Glutamatergic neuron (in vitro differentiated cells): ENCODE results near the gene PTPRM. TPM values are rescaled to one million over a fixed set of nuclear protein-coding genes. Genes with fewer than 3 reads are reported as not detected.

Experiments
- DNase-seq: peaks from one replicate; pipeline ENCODE4 v3.0.0; 2022
- H3K27ac Mint-ChIP-seq: one replicate; pipeline ENCODE4 v1.8.0; 2020; ENCODE audit warnings: mild to moderate bottlenecking, mixed read lengths, inconsistent platforms; ENCODE audit not compliant: unreplicated experiment
- H3K27me3 Mint-ChIP-seq: one replicate; pipeline ENCODE4 v1.8.0; 2020; ENCODE audit warnings: mild to moderate bottlenecking, moderate library complexity, mixed read lengths, inconsistent platforms; ENCODE audit not compliant: unreplicated experiment
- H3K36me3 Mint-ChIP-seq: one replicate; pipeline ENCODE4 v1.8.0; 2020; ENCODE audit warnings: mild to moderate bottlenecking, mixed read lengths, inconsistent platforms; ENCODE audit not compliant: unreplicated experiment
- H3K4me1 Mint-ChIP-seq: one replicate; pipeline ENCODE4 v1.8.0; 2020; ENCODE audit warnings: mild to moderate bottlenecking, low read depth, mixed read lengths, inconsistent platforms; ENCODE audit not compliant: unreplicated experiment
- H3K4me3 Mint-ChIP-seq: one replicate; pipeline ENCODE4 v1.8.0; 2020; ENCODE audit warnings: mild to moderate bottlenecking, mixed read lengths, inconsistent platforms; ENCODE audit not compliant: unreplicated experiment
- H3K9me3 Mint-ChIP-seq: one replicate; pipeline ENCODE4 v1.8.0; 2020; ENCODE audit warnings: mild to moderate bottlenecking, moderate library complexity, mixed read lengths, inconsistent platforms; ENCODE audit not compliant: unreplicated experiment
- total RNA-seq: library from RNA; stranded (reverse); fragmentation: NEBNext Ultra II Directional; extraction: Animal tissue kit (Norgen Biotek cat#: 25700); gene quantifications from one replicate; pipeline ENCODE4 v1.2.1, GENCODE V29; 2021; ENCODE audit not compliant: unreplicated experiment
- TF ChIP-seq, protein P1 (sequence below): fragments of 200-600 bp; sonication (generic); IDR thresholded peaks from one replicate; pipeline ENCODE4 v1.5.0; 2021; ENCODE audit not compliant: partially characterized antibody, unreplicated experiment

PTPRM gene
- total RNA-seq, 1 donor from 2014 or later: 23.9 TPM

DNA sequence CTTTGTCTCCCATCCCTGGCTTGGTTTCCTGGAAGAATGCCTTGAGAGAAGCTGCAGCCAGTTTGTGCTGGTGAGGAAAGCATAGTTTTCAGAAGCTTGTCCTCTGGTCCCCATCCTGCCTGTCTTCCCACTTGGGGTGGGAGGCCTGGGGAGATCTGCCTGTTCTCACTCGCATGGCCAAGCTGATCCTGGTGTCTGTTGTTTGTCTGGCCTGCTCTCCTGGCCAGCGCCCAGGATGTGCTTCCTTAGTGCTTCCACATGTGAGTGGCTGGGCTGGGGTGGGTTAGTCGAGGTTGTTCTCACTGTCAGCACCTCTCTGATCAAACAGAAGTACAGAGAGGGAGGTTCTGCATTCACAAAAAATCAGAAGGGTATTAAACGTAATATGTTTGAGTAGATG, 49.5 kb downstream of the PTPRM start:
- DNase-seq: no peak
- Mint-ChIP-seq H3K4me3 (no peak overlapping the region), H3K36me3 (no peaks in the 10 kb centered on the region), H3K27me3 (peaks cover 2% of the 10 kb centered on the region), H3K4me1 (peaks cover 17% of the 10 kb centered on the region), H3K27ac (no peak overlapping the region), H3K9me3 (no peaks in the 10 kb centered on the region)
- TF ChIP-seq, protein P1, sequence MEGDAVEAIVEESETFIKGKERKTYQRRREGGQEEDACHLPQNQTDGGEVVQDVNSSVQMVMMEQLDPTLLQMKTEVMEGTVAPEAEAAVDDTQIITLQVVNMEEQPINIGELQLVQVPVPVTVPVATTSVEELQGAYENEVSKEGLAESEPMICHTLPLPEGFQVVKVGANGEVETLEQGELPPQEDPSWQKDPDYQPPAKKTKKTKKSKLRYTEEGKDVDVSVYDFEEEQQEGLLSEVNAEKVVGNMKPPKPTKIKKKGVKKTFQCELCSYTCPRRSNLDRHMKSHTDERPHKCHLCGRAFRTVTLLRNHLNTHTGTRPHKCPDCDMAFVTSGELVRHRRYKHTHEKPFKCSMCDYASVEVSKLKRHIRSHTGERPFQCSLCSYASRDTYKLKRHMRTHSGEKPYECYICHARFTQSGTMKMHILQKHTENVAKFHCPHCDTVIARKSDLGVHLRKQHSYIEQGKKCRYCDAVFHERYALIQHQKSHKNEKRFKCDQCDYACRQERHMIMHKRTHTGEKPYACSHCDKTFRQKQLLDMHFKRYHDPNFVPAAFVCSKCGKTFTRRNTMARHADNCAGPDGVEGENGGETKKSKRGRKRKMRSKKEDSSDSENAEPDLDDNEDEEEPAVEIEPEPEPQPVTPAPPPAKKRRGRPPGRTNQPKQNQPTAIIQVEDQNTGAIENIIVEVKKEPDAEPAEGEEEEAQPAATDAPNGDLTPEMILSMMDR: no peak

DNA sequence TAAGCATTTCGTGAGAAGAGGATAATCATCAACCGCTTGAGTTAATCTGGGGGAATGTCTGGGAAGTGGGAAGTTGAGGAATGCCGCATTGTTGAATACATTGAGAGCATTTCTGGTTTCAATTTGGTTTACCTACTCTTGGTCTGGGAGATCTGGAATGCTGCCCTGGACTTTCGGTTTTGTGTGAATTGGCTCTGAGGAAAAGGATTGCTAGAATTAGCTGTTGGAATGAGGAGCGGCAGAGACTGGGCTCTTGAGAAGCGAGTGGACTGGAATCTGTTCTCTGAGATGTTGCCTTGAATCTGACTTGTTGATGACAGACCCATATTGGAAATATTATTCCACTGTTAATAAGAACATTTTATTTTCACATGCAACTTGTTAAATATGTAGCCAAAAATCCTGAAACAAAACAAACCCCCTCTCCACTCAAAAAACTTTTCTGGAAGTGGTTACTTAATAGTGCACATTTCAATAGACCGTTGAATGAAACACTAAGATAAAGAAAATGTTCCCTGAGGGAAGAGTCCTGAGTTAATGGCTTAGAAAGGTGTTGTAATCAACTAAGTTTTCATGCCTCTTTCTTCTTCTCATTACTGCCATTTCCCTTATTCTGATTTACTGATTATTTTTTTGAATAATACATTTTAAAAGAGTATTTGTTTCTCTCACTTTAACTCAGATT, 50.8 kb downstream of the PTPRM start:
- Mint-ChIP-seq H3K27ac (no peak overlapping the region), H3K27me3 (peaks cover 2% of the 10 kb centered on the region), H3K9me3 (no peaks in the 10 kb centered on the region), H3K4me3 (no peak overlapping the region), H3K4me1 (peaks cover 14% of the 10 kb centered on the region), H3K36me3 (no peaks in the 10 kb centered on the region)
- TF ChIP-seq, protein P1: no peak
- DNase-seq: no peak

DNA sequence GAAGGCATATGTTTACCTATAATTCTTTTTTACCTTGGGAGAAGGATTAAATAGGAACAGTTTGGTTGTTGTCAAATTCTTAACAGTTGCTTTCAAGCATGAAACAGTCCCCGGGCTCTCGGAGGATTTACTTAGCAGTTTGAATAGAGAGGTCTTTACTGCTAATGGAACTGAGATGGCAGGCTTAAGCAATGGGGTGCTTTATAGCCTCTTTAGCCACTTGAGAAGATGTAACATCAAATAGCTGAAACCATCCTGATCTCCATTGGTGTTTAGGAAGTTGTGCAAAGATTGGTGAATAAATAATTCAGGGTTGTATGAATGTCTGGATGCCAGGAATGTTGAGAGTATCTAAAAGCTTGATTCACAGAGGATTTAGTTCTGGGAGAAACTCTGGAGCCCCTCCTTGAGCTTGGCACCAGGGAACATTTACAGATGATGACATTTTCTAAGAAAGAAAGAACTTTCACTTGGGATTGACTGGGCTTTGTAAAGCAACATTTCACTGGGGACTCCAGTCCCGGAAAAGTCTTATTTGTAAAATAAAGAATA, 51.9 kb downstream of the PTPRM start:
- Mint-ChIP-seq H3K4me3 (no peak overlapping the region), H3K36me3 (no peaks in the 10 kb centered on the region), H3K27ac (peak overlapping the region; percentile 13), H3K27me3 (peaks cover 2% of the 10 kb centered on the region), H3K9me3 (no peaks in the 10 kb centered on the region), H3K4me1 (peaks cover 14% of the 10 kb centered on the region)
- DNase-seq: no peak
- TF ChIP-seq, protein P1: no peak

DNA sequence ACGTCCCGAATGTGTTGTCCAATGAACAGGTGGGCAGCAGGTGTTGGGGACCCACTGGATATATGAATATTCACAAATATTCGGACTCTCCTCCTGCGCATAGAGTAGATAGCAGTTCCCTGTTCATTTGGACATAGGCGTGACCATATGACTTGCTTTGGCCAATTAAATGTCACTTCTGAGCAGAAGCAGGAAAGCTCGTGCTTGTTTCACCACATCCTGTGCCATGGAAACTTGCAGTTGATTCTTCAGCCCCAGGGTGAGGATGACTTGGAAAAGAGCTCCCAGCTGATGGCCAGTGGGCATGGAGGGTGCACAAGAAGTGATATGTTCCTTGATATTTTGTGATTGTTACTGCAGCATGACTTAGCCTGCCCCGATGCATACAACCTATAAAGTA, 52.6 kb downstream of the PTPRM start:
- Mint-ChIP-seq H3K4me1 (peaks cover 14% of the 10 kb centered on the region), H3K27ac (no peak overlapping the region), H3K36me3 (no peaks in the 10 kb centered on the region), H3K27me3 (peaks cover 2% of the 10 kb centered on the region), H3K9me3 (no peaks in the 10 kb centered on the region), H3K4me3 (peak overlapping the region; percentile 4)
- no peak for DNase-seq
- TF ChIP-seq, protein P1: no peak

DNA sequence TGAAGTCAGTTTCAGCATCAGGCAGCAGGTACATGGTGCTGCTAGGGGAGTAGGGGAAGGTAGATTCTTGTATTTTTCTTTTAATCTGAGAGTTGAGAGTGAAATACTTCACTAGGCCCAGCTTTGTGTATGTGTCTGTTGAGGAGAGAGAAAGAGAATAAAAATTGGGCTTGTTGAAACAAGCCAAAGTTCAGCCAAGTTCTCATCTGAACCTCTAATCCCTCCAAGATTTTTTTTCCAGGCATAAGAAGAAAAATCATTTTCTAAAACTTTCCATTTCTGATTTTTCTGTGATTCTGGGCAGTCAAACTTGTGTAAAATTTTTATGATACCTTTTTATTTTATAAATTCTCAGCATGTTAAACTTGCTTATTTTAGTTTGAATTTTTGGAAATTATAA, 55.6 kb downstream of the PTPRM start:
- Mint-ChIP-seq H3K27ac (no peak overlapping the region), H3K9me3 (no peaks in the 10 kb centered on the region)

More for the DNA sequence above, 55.6 kb downstream of the PTPRM start:
- Mint-ChIP-seq H3K27me3 (peaks cover 3% of the 10 kb centered on the region), H3K4me1 (peaks cover 14% of the 10 kb centered on the region), H3K36me3 (no peaks in the 10 kb centered on the region), H3K4me3 (no peak overlapping the region)
- TF ChIP-seq, protein P1: no peak
- DNase-seq: no peak
